8988T (cell line): Measurements from ENCODE around the gene SMTNL2.

Source experiments
- DNase-seq: peaks from one replicate; pipeline ENCODE4 v3.0.0; 2011

Gene SMTNL2

GRCh38 chr17:4545217-4545951, 38.9 kb upstream of the SMTNL2 start:
- no peak for DNase-seq

- DNase-seq: no peak
These were observed 37.0 kb upstream of the SMTNL2 start for GRCh38 chr17:4547118-4547906.

GRCh38 chr17:4548061-4548461, 36.3 kb upstream of the SMTNL2 start:
- no peak for DNase-seq

GRCh38 chr17:4548721-4549531, 35.4 kb upstream of the SMTNL2 start:
- DNase-seq: no peak

GRCh38 chr17:4549781-4550533, 34.4 kb upstream of the SMTNL2 start:
- no peak for DNase-seq

- DNase-seq: no peak
These were observed 33.7 kb upstream of the SMTNL2 start for GRCh38 chr17:4550534-4551039.

GRCh38 chr17:4551141-4551540, 33.2 kb upstream of the SMTNL2 start:
- no peak for DNase-seq

- no peak for DNase-seq
These were observed 32.4 kb upstream of the SMTNL2 start for GRCh38 chr17:4551796-4552525.

- DNase-seq: no peak
These were observed 30.7 kb upstream of the SMTNL2 start for GRCh38 chr17:4553669-4554068.

GRCh38 chr17:4554441-4554996, 29.8 kb upstream of the SMTNL2 start:
- DNase-seq: no peak

- DNase-seq: peak; percentile 97
These were observed 29.1 kb upstream of the SMTNL2 start, which contains the start of gene MYBBP1A for GRCh38 chr17:4554997-4555799. TSS of gene MYBBP1A (minus strand) at chr17:4555384. CDS start at chr17:4555324, 60 bp downstream.

- no peak for DNase-seq
These were observed 28.2 kb upstream of the SMTNL2 start for GRCh38 chr17:4555873-4556759.

- DNase-seq: no peak
These were observed 27.3 kb upstream of the SMTNL2 start for GRCh38 chr17:4556996-4557395.

- no peak for DNase-seq
These were observed 26.5 kb upstream of the SMTNL2 start for GRCh38 chr17:4557626-4558346.

- DNase-seq: no peak
These were observed 25.9 kb upstream of the SMTNL2 start for GRCh38 chr17:4558347-4558971.

- no peak for DNase-seq
These were observed 25.1 kb upstream of the SMTNL2 start for GRCh38 chr17:4559139-4559791.

GRCh38 chr17:4559966-4560365, 24.4 kb upstream of the SMTNL2 start:
- no peak for DNase-seq

- DNase-seq: no peak
These were observed 23.9 kb upstream of the SMTNL2 start, which contains the start of gene GGT6 for GRCh38 chr17:4560421-4560820. TSS of gene GGT6 (minus strand) at chr17:4560577. CDS start at chr17:4560521, 56 bp downstream.
